ENCODE data around the gene ADGRV1.

Gene ADGRV1

DNA sequence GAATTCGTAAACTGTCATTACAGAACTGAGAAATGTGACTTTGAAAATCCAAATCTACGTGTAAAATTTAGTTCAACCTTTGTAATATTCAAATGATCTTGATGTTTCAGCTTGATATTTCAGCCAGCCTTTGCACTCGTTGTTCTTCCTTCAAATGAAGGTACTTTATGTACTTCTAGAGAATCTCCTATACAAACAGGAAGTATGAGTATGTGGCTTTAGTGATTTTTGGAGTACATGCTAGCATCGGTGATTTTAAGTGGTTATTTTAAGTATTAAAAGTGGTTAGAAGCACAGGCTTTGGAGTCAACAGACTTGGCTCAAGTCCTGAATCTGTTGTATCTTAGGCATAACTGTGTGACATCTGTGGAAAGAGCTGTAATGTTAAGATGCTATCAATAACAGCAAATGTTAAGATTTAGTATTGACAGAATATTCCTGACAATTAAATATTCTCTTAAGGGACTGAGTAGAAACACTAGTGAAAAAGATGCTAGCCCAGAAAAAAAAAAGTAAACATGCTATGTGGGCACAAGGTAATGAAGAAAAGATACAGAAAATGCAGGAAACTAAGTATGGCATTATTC lies 398.0 kb downstream of the ADGRV1 start:
- no peak overlapping the region for H3K9ac ChIP-seq (ENCODE audit: low read length)
- H3K23ac ChIP-seq (ENCODE audit: low read length): no peak overlapping the region
- H3K18ac ChIP-seq (ENCODE audit: low read length): no peak overlapping the region
- no peak overlapping the region for H2BK120ac ChIP-seq (ENCODE audit: insufficient read depth, low read length, poor library complexity)
- H3K9me3 ChIP-seq (ENCODE audit: insufficient read depth, low read depth, low read length): no peaks in the 10 kb centered on the region
- H3K79me2 ChIP-seq (ENCODE audit: control insufficient read depth, insufficient read depth, low read length, poor library complexity): no peaks in the 10 kb centered on the region
- H3K27me3 ChIP-seq (ENCODE audit: insufficient read depth, low read length): no peaks in the 10 kb centered on the region
- no peak overlapping the region for H3K4me2 ChIP-seq (ENCODE audit: low read length)
- no peak overlapping the region for H2BK5ac ChIP-seq (ENCODE audit: low read depth, low read length, poor library complexity)
- no peaks in the 10 kb centered on the region for H3K36me3 ChIP-seq (ENCODE audit: control insufficient read depth in 1 of 2, insufficient read depth in 2 of 2, low read length in 2 of 2)
- no peak overlapping the region for H3K14ac ChIP-seq (ENCODE audit: low read length)
- H2AFZ ChIP-seq (ENCODE audit: insufficient read depth, low read length, poor library complexity): no peak overlapping the region
- H3K4me1 ChIP-seq (ENCODE audit: control insufficient read depth in 1 of 2, insufficient read depth in 2 of 2, low read length in 2 of 2): no peaks in the 10 kb centered on the region
- H3K27ac ChIP-seq (ENCODE audit: low read depth, low read length): no peak overlapping the region
- no peak overlapping the region for H2BK12ac ChIP-seq (ENCODE audit: low read length)
- H3K4me3 ChIP-seq (ENCODE audit: low read depth, low read length): no peak overlapping the region
- H4K12ac ChIP-seq (ENCODE audit: low read depth, low read length): no peak overlapping the region
- no CpG with 5 or more reads among the region's 4 CpGs for WGBS (ENCODE audit: extremely low coverage, insufficient coverage, insufficient read length)
- H4K91ac ChIP-seq (ENCODE audit: low read depth, low read length): no peak overlapping the region
- no peak for DNase-seq
- no peaks in the 10 kb centered on the region for H3K79me1 ChIP-seq (ENCODE audit: low read length)
- H2AK5ac ChIP-seq (ENCODE audit: low read length): no peak overlapping the region
- no peak overlapping the region for H4K8ac ChIP-seq (ENCODE audit: low read depth, low read length)
- H3K4ac ChIP-seq (ENCODE audit: low read depth, low read length): no peak overlapping the region

DNA sequence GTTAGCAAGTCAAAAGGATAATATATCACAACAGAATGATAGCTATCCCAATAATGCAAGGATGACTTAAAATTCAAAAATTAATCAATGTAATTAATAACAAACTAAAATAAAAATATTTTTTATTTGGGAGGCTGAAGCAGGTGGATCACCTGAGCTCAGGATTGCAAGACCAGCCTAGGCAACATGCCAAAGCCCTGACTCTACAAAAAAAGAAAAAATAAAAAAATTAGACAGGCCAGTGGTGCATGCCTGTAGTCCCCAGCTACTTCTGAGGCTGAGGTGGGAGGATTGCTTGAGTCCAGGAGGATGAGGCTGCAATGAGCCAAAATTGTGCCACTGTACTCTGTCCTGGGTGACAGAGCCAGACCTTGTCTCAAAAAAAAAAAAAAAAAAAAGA lies 399.3 kb downstream of the ADGRV1 start:
- Histone ChIP-seq H2BK12ac (ENCODE audit: low read length) (no peak overlapping the region), H4K91ac (ENCODE audit: low read depth, low read length) (no peak overlapping the region), H3K4me1 (ENCODE audit: control insufficient read depth in 1 of 2, insufficient read depth in 2 of 2, low read length in 2 of 2) (no peaks in the 10 kb centered on the region), H2AFZ (ENCODE audit: insufficient read depth, low read length, poor library complexity) (no peak overlapping the region), H2BK120ac (ENCODE audit: insufficient read depth, low read length, poor library complexity) (no peak overlapping the region), H4K8ac (ENCODE audit: low read depth, low read length) (no peak overlapping the region), H3K23ac (ENCODE audit: low read length) (no peak overlapping the region), H3K4me3 (ENCODE audit: low read depth, low read length) (no peak overlapping the region), H3K4ac (ENCODE audit: low read depth, low read length) (no peak overlapping the region), H3K27me3 (ENCODE audit: insufficient read depth, low read length) (no peaks in the 10 kb centered on the region), H2AK5ac (ENCODE audit: low read length) (no peak overlapping the region), H4K12ac (ENCODE audit: low read depth, low read length) (no peak overlapping the region), H3K14ac (ENCODE audit: low read length) (no peak overlapping the region), H3K79me2 (ENCODE audit: control insufficient read depth, insufficient read depth, low read length, poor library complexity) (no peaks in the 10 kb centered on the region), H3K18ac (ENCODE audit: low read length) (no peak overlapping the region), H3K79me1 (ENCODE audit: low read length) (no peaks in the 10 kb centered on the region), H3K9me3 (ENCODE audit: insufficient read depth, low read depth, low read length) (no peaks in the 10 kb centered on the region), H3K27ac (ENCODE audit: low read depth, low read length) (no peak overlapping the region), H3K4me2 (ENCODE audit: low read length) (no peak overlapping the region), H3K36me3 (ENCODE audit: control insufficient read depth in 1 of 2, insufficient read depth in 2 of 2, low read length in 2 of 2) (no peaks in the 10 kb centered on the region), H3K9ac (ENCODE audit: low read length) (no peak overlapping the region), H2BK5ac (ENCODE audit: low read depth, low read length, poor library complexity) (no peak overlapping the region)
- peak; percentile 15 to 67 for DNase-seq

DNA sequence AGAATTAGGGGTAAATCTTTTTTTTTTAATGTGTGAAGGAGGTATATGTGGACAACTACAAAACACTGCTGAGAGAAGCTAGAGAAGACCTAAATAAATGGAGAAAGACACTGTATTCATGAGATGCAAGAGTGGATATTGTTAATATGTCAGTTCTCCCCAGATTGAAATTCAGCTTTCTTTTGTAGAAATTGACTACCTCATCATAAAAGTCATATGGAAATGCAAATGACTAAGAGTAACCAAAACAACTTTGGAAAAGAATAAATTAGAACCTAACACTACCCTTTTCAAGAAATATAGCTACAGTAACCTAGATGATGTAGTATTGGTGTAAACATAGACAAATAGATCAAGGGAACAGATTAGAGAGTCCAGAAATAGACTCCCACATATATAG lies 400.7 kb downstream of the ADGRV1 start:
- Histone ChIP-seq H3K14ac (ENCODE audit: low read length) (no peak overlapping the region), H3K36me3 (ENCODE audit: control insufficient read depth in 1 of 2, insufficient read depth in 2 of 2, low read length in 2 of 2) (no peaks in the 10 kb centered on the region), H3K27me3 (ENCODE audit: insufficient read depth, low read length) (no peaks in the 10 kb centered on the region)

DNA sequence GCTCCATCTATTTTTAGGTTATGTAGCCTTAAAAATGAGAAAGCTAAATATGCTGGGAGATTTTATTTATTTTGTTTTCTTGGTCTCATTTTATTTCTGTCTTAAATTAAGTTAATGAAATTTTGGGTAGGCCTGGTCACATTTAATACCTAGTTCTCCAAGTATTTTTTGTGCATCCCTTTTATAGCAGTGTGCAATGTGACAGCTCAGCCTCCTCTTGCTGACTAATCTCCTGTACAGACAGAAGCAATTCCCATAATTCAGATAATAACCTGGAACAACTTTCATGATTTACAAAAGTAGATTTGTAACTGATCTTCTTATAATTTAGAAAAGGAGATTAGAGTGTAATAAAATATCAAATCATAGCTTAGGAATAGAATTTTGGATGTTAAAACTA lies 403.9 kb downstream of the ADGRV1 start:
- Histone ChIP-seq H3K27me3 (ENCODE audit: insufficient read depth, low read length) (no peaks in the 10 kb centered on the region), H3K4me2 (ENCODE audit: low read length) (no peak overlapping the region), H3K79me1 (ENCODE audit: low read length) (no peaks in the 10 kb centered on the region), H3K36me3 (ENCODE audit: control insufficient read depth in 1 of 2, insufficient read depth in 2 of 2, low read length in 2 of 2) (no peaks in the 10 kb centered on the region), H3K79me2 (ENCODE audit: control insufficient read depth, insufficient read depth, low read length, poor library complexity) (no peaks in the 10 kb centered on the region), H4K12ac (ENCODE audit: low read depth, low read length) (no peak overlapping the region), H2AFZ (ENCODE audit: insufficient read depth, low read length, poor library complexity) (no peak overlapping the region), H4K91ac (ENCODE audit: low read depth, low read length) (no peak overlapping the region), H3K18ac (ENCODE audit: low read length) (no peak overlapping the region), H4K8ac (ENCODE audit: low read depth, low read length) (no peak overlapping the region), H2BK5ac (ENCODE audit: low read depth, low read length, poor library complexity) (no peak overlapping the region), H3K14ac (ENCODE audit: low read length) (no peak overlapping the region), H3K23ac (ENCODE audit: low read length) (no peak overlapping the region), H3K9me3 (ENCODE audit: insufficient read depth, low read depth, low read length) (no peaks in the 10 kb centered on the region), H3K9ac (ENCODE audit: low read length) (no peak overlapping the region), H3K4me1 (ENCODE audit: control insufficient read depth in 1 of 2, insufficient read depth in 2 of 2, low read length in 2 of 2) (no peaks in the 10 kb centered on the region), H2AK5ac (ENCODE audit: low read length) (no peak overlapping the region), H2BK120ac (ENCODE audit: insufficient read depth, low read length, poor library complexity) (no peak overlapping the region), H2BK12ac (ENCODE audit: low read length) (no peak overlapping the region), H3K27ac (ENCODE audit: low read depth, low read length) (no peak overlapping the region), H3K4ac (ENCODE audit: low read depth, low read length) (no peak overlapping the region), H3K4me3 (ENCODE audit: low read depth, low read length) (no peak overlapping the region)
- no peak for DNase-seq

More for the DNA sequence above, 400.7 kb downstream of the ADGRV1 start:
- Histone ChIP-seq H3K27ac (ENCODE audit: low read depth, low read length) (no peak overlapping the region), H3K79me2 (ENCODE audit: control insufficient read depth, insufficient read depth, low read length, poor library complexity) (no peaks in the 10 kb centered on the region), H3K9me3 (ENCODE audit: insufficient read depth, low read depth, low read length) (no peaks in the 10 kb centered on the region), H2AK5ac (ENCODE audit: low read length) (no peak overlapping the region), H4K91ac (ENCODE audit: low read depth, low read length) (no peak overlapping the region), H3K4me2 (ENCODE audit: low read length) (no peak overlapping the region), H3K4ac (ENCODE audit: low read depth, low read length) (no peak overlapping the region), H3K9ac (ENCODE audit: low read length) (no peak overlapping the region), H2BK12ac (ENCODE audit: low read length) (no peak overlapping the region), H4K8ac (ENCODE audit: low read depth, low read length) (no peak overlapping the region), H3K4me1 (ENCODE audit: control insufficient read depth in 1 of 2, insufficient read depth in 2 of 2, low read length in 2 of 2) (no peaks in the 10 kb centered on the region), H3K23ac (ENCODE audit: low read length) (no peak overlapping the region), H2BK120ac (ENCODE audit: insufficient read depth, low read length, poor library complexity) (no peak overlapping the region), H3K79me1 (ENCODE audit: low read length) (no peaks in the 10 kb centered on the region), H2BK5ac (ENCODE audit: low read depth, low read length, poor library complexity) (no peak overlapping the region), H4K12ac (ENCODE audit: low read depth, low read length) (no peak overlapping the region), H3K4me3 (ENCODE audit: low read depth, low read length) (no peak overlapping the region), H3K18ac (ENCODE audit: low read length) (no peak overlapping the region), H2AFZ (ENCODE audit: insufficient read depth, low read length, poor library complexity) (no peak overlapping the region)
- no peak for DNase-seq

All from trophoblast cell (in vitro differentiated cells and primary cell).